ENCODE measurements around the gene DARS1.

DARS1 gene

DNA sequence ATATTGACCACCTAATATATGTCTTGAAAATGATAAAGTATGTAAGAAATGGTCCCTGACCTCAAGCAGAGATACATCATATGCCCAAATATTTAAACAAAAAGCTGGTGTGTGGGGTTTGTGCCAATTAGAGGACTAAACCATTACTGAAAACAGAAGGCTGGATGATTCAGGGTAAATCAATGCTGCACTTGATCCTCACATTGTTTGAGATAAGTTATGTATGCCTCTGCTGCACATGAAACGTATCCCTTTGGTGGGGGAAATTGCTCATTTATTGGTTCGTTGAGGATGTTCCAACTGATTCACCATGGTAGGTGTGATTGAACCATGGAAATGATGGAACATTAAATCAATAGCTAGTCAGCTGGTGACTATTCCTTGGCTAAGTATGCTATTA, 24.7 kb upstream of the DARS1 start:
- H3K4me3 ChIP-seq (replicated peaks; ENCODE audit: low read depth, low read length) = no peak overlapping the region
- no peak for DNase-seq (ENCODE audit: low read depth)
- TF ChIP-seq, protein P1, sequence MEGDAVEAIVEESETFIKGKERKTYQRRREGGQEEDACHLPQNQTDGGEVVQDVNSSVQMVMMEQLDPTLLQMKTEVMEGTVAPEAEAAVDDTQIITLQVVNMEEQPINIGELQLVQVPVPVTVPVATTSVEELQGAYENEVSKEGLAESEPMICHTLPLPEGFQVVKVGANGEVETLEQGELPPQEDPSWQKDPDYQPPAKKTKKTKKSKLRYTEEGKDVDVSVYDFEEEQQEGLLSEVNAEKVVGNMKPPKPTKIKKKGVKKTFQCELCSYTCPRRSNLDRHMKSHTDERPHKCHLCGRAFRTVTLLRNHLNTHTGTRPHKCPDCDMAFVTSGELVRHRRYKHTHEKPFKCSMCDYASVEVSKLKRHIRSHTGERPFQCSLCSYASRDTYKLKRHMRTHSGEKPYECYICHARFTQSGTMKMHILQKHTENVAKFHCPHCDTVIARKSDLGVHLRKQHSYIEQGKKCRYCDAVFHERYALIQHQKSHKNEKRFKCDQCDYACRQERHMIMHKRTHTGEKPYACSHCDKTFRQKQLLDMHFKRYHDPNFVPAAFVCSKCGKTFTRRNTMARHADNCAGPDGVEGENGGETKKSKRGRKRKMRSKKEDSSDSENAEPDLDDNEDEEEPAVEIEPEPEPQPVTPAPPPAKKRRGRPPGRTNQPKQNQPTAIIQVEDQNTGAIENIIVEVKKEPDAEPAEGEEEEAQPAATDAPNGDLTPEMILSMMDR (IDR thresholded peaks at IDR 0.05; ENCODE audit: low read length, missing control alignments) = no peak

DNA sequence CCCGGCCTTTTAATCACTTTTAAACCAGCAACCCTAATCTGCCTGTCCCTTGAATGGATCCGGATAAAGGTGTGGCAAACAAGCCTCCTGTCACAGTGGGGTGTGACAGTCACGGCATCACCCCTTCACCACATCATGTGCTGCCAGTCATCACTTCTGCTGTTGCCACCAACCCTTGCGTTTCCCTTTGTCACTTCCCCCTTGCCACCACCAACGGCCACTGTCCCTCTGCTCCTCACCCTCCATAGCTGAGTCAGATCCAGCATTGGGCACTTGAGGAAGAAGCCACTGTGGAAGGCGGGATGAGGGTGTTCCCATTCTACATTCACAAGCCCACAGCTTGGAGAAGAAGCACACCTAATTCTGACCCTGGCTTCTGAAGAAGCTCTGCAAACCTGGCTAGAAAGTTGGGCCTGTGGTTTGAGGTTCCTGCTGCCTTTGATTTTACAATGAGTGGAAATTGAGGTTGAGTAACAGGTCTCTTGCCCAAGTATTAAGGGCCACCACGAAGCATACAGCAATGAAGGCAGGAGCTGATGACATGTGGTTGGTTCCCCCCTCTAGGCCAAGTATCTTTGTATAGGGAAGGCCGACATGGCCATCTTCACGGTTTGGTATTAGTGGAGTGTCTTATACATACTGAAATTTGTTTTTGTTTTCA, 22.9 kb upstream of the DARS1 start:
- DNase-seq (ENCODE audit: low read depth) = no peak
- TF ChIP-seq, protein P1 (IDR thresholded peaks at IDR 0.05; ENCODE audit: low read length, missing control alignments) = no peak
- H3K4me3 ChIP-seq (replicated peaks; ENCODE audit: low read depth, low read length) = no peak overlapping the region

DNA sequence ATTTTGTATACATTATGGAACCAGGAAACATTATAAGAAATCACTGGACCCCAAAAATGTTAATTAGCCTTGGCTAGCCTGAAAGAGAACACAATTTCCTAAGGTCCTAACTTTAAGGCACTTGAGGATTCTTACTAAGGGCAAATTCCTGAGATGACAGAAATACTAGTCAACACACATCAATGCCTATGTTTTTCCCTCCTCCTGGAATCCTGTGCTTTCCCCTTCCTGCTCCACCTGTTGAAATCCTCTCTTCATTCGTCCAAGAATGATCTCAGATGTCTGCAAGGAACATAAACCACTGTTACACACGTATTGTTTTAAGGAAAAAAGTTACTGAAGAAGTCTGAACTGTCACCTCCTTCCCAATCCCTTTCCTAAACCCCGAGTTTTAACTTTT, 21.2 kb upstream of the DARS1 start:
- no peak for DNase-seq (ENCODE audit: low read depth)
- no peak overlapping the region for H3K4me3 ChIP-seq (replicated peaks; ENCODE audit: low read depth, low read length)
- TF ChIP-seq, protein P1 (IDR thresholded peaks at IDR 0.05; ENCODE audit: low read length, missing control alignments) = no peak

DNA sequence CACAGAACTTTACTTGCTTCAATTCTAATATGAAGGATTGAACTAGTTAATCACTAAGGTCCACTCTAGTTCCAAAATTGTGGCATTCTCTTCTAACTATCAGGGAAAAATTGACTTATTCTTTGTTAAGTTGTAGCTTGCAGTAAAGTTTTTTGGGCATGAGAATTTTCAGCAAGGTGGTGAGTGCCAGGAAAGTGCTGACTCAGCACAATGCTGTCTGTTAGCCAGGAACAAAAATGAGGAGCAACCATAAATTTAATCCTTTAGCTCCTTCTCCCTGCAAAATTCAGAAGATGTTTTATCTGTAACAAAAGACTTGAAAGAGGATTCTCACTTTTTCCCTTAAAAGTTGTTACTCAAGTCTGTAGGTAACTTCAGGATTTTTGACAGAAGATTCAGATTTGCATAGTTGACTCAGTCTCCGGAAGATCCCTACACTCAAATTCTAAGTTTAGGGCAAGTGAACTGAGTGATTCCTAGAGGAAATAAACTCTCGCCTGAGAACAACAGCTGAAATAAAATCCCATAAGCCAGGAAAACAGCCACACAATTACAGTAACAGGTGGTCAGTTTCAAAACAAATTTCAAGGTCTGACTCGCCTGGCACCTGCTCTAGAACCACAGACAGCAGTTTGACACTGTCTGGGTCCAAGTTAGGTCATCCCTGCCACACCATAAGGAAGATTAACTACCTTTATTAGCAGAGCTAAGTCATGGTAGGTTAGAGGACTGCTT, 20.2 kb upstream of the DARS1 start:
- TF ChIP-seq, protein P1 (IDR thresholded peaks at IDR 0.05; ENCODE audit: low read length, missing control alignments) = no peak
- no peak for DNase-seq (ENCODE audit: low read depth)
- H3K4me3 ChIP-seq (replicated peaks; ENCODE audit: low read depth, low read length) = no peak overlapping the region

DNA sequence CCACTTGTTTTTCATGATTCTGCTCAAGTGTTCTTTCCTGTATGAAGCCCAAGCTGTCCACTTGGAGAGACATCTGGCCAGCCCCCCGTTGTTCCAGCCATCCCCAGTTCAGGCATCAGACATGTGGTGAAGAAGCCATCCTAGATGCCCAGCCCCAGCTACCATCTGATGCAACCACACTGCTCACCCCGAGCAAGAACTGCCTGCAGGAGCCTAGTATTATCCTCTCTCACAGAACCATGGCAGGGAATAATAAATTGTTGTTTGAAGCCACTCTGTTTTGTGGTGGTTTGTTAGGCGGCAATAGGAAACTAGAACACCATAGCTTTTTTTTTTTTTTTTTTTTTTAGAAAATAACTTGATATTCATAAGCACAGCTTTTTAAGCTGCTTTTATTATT, 19.5 kb upstream of the DARS1 start:
- no peak overlapping the region for H3K4me3 ChIP-seq (replicated peaks; ENCODE audit: low read depth, low read length)
- TF ChIP-seq, protein P1 (IDR thresholded peaks at IDR 0.05; ENCODE audit: low read length, missing control alignments) = no peak
- no peak for DNase-seq (ENCODE audit: low read depth)

DNA sequence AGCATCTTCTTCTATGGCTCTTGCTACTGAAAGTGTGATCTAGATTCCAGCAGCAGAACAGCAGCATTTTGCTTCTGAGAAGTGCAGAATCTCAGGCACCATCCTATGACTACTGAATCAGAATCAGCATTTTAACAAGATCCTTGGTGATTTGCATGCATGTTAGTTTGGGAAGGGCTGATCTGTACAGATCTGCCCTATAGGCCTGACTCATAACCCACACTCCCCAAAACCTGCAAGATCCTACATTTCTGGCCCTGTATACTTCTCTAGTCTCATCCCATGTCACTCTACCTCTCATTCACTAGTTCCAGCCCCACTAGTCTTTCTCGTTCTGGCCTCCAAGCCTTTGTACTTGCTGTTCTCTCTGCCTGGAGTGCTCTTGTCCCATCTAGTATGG, 15.7 kb upstream of the DARS1 start:
- TF ChIP-seq, protein P1 (IDR thresholded peaks at IDR 0.05; ENCODE audit: low read length, missing control alignments) = no peak
- H3K4me3 ChIP-seq (replicated peaks; ENCODE audit: low read depth, low read length) = no peak overlapping the region
- DNase-seq (ENCODE audit: low read depth) = no peak

All from fibroblast of pulmonary artery (primary cell).